ENCODE results near the gene PAH.

- TF ChIP-seq, protein P1, sequence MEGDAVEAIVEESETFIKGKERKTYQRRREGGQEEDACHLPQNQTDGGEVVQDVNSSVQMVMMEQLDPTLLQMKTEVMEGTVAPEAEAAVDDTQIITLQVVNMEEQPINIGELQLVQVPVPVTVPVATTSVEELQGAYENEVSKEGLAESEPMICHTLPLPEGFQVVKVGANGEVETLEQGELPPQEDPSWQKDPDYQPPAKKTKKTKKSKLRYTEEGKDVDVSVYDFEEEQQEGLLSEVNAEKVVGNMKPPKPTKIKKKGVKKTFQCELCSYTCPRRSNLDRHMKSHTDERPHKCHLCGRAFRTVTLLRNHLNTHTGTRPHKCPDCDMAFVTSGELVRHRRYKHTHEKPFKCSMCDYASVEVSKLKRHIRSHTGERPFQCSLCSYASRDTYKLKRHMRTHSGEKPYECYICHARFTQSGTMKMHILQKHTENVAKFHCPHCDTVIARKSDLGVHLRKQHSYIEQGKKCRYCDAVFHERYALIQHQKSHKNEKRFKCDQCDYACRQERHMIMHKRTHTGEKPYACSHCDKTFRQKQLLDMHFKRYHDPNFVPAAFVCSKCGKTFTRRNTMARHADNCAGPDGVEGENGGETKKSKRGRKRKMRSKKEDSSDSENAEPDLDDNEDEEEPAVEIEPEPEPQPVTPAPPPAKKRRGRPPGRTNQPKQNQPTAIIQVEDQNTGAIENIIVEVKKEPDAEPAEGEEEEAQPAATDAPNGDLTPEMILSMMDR (IDR thresholded peaks at IDR 0.05), result no peak
- TF ChIP-seq POLR2A (IDR thresholded peaks at IDR 0.05; ENCODE audit: low read depth) (no peak), EP300 (IDR thresholded peaks at IDR 0.05) (no peak), POLR2AphosphoS5 (IDR thresholded peaks at IDR 0.05) (no peak)
Observed at GRCh38 chr12:102862486-102862885, 54.6 kb downstream of the PAH start.

Measured in esophagus muscularis mucosa (tissue), 4 donors.